Prostate gland (tissue), 2 donors: ENCODE results near the gene CEP70.

Experiments used
- POLR2A ChIP-seq: fragments of 450-650 bp; IDR thresholded peaks from one replicate; pipeline ENCODE4 v1.6.1; 2016; ENCODE audit warnings: antibody characterized with exemption, mild to moderate bottlenecking
- POLR2AphosphoS5 ChIP-seq: sonication (generic); formaldehyde crosslinking; IDR thresholded peaks from one replicate; pipeline ENCODE4 v1.6.1; 2017; ENCODE audit warnings: antibody characterized with exemption
- TF ChIP-seq, protein P1 (sequence below), 4 experiments: fragments of 200-600 bp in 2 of 4; fragments of 450-650 bp in 2 of 4; sonication (generic) in 2 of 4; IDR thresholded peaks; 1 replicate in 3 of 4; 2 replicates in 1 of 4; pipeline ENCODE4 v1.5.1; 2016 to 2019; ENCODE audit warnings: antibody characterized with exemption in 4 of 4, mild to moderate bottlenecking in 2 of 4, moderate library complexity in 2 of 4

DNA sequence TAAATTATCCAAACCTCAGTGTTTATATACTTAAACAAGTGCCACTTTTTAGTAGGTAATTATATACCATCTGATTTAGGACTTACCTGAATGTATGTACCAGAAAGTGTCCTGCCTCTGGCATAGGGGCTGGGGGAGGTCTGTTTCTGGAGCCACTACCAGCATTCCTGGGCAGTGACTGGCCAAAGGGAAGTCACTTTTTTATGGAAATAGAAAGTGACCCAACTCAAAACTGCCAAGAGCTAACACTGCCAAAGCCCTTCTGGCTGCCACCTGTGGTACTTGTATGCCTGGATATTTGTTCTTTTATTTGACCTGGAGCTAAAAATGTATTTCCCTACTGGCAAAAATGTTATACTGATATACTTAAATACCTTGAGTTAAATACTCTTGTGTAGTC is 116.9 kb downstream of the CEP70 start:
- TF ChIP-seq POLR2AphosphoS5 (no peak), POLR2A (no peak)
- TF ChIP-seq, protein P1, sequence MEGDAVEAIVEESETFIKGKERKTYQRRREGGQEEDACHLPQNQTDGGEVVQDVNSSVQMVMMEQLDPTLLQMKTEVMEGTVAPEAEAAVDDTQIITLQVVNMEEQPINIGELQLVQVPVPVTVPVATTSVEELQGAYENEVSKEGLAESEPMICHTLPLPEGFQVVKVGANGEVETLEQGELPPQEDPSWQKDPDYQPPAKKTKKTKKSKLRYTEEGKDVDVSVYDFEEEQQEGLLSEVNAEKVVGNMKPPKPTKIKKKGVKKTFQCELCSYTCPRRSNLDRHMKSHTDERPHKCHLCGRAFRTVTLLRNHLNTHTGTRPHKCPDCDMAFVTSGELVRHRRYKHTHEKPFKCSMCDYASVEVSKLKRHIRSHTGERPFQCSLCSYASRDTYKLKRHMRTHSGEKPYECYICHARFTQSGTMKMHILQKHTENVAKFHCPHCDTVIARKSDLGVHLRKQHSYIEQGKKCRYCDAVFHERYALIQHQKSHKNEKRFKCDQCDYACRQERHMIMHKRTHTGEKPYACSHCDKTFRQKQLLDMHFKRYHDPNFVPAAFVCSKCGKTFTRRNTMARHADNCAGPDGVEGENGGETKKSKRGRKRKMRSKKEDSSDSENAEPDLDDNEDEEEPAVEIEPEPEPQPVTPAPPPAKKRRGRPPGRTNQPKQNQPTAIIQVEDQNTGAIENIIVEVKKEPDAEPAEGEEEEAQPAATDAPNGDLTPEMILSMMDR (IDR thresholded peaks at IDR 0.05) = no peak
